ENCODE measurements around the gene HDAC7.

- no peak; the same call in 1 of the 2 replicates for TF ChIP-seq TARDBP (IDR thresholded peaks at IDR 0.05)
- TF ChIP-seq FOXM1 (IDR thresholded peaks at IDR 0.05; ENCODE audit: borderline replicate concordance), result no peak
- no peak for TF ChIP-seq CTBP1 (IDR thresholded peaks at IDR 0.05; ENCODE audit: borderline replicate concordance)
- no peak for TF ChIP-seq ELF4 (IDR thresholded peaks at IDR 0.05)
- TF ChIP-seq ZNF384 (IDR thresholded peaks at IDR 0.05), result no peak
- TF ChIP-seq SP1 (IDR thresholded peaks at IDR 0.05), result no peak
- TF ChIP-seq FOXA1 (IDR thresholded peaks at IDR 0.05), result no peak
- TF ChIP-seq PKNOX1 (IDR thresholded peaks at IDR 0.05), result no peak
- no peak for TF ChIP-seq SUZ12 (IDR thresholded peaks at IDR 0.05)
Measured at GRCh38 chr12:47819896-47820630, at the start of gene HDAC7.
